ENCODE data around the gene CYBA. TPM values are rescaled to one million over a fixed set of nuclear protein-coding genes. Genes with fewer than 3 reads are reported as not detected.

Gene CYBA
- total RNA-seq, 4 donors from 2014 or later = 17.4 to 72.0 (median 38.3) TPM

DNA sequence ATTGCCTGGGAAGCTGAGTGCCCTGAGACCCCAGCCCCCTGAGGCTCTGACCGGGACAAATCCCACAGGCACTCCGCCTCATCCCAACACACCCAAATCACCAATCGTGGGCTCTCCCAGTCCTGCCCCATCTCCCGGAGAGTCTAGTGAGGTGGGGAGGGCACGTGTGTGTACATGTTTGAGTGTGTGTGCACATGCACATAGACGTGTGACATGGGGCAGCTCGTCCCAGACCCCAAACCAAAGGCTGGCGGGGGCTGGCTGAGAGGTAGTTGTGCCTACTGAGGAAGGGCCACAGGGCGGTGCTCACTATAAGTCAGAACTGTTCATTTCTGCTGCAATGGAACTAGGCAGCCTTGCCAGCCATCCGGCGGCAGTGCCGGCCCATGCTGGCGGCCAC lies 26.9 kb upstream of the CYBA start:
- no peak for DNase-seq
- no peak overlapping the region for H3K27ac ChIP-seq
- TF ChIP-seq, protein P1, sequence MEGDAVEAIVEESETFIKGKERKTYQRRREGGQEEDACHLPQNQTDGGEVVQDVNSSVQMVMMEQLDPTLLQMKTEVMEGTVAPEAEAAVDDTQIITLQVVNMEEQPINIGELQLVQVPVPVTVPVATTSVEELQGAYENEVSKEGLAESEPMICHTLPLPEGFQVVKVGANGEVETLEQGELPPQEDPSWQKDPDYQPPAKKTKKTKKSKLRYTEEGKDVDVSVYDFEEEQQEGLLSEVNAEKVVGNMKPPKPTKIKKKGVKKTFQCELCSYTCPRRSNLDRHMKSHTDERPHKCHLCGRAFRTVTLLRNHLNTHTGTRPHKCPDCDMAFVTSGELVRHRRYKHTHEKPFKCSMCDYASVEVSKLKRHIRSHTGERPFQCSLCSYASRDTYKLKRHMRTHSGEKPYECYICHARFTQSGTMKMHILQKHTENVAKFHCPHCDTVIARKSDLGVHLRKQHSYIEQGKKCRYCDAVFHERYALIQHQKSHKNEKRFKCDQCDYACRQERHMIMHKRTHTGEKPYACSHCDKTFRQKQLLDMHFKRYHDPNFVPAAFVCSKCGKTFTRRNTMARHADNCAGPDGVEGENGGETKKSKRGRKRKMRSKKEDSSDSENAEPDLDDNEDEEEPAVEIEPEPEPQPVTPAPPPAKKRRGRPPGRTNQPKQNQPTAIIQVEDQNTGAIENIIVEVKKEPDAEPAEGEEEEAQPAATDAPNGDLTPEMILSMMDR (IDR thresholded peaks at IDR 0.05) = no peak
- no peak for TF ChIP-seq POLR2A (IDR thresholded peaks at IDR 0.05)
- intact Hi-C loops (cut with DNase I; ENCODE audit: low total_unique reads) = no loop called here
- no peak overlapping the region for H3K4me3 ChIP-seq
- H3K4me1 ChIP-seq = no peaks in the 10 kb centered on the region
- no peaks in the 10 kb centered on the region for H3K9me3 ChIP-seq
- no peaks in the 10 kb centered on the region for H3K36me3 ChIP-seq
- H3K27me3 ChIP-seq = peaks cover 0 to 12% of the 10 kb centered on the region in 2 donors

- intact Hi-C loops (cut with DNase I; ENCODE audit: low total_unique reads) = no loop called here
Measured at GRCh38 chr16:88676502-88677242, 25.8 kb upstream of the CYBA start.

DNA sequence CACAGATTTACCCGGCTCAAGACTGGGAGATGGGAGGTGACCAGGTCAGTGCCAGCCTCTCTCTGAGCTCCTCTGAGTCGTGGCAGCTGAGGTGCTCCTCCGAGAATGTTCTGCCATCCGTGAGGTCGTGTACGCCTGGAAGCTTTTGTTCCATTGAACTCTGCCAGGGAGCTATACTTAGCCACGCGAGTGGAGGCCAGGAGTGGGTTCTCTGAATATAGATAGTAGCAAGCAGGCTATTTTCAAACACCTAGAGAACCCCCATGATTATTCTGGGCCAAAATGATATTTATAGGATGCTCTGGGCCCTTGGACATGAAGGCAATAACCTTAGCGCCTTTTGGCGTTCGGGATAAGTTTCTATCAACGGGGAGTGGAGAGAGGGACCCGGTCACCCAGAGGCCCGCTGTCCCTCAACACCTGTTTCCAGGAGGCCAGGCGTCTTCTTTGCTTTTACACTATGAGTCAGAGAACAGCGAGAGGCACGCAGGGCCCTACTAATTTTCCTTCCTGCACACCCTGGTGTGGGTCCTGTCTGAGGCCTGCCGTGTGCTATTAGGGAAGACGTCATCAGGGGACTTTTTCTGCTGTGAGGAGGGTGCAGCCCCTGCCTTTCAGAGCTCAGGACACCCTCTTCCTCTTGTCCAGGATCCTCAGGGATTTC lies 23.0 kb upstream of the CYBA start:
- TF ChIP-seq, protein P1 (IDR thresholded peaks at IDR 0.05) = no peak
- TF ChIP-seq POLR2A (IDR thresholded peaks at IDR 0.05) = no peak
- Histone ChIP-seq H3K9me3 (no peaks in the 10 kb centered on the region), H3K27ac (no peak overlapping the region), H3K4me3 (no peak overlapping the region), H3K27me3 (no peaks in the 10 kb centered on the region), H3K36me3 (no peaks in the 10 kb centered on the region), H3K4me1 (no peaks in the 10 kb centered on the region)
- no peak for DNase-seq
- intact Hi-C loops (cut with DNase I; ENCODE audit: low total_unique reads) = no loop called here

More at GRCh38 chr16:88676502-88677242, 25.8 kb upstream of the CYBA start:
- DNase-seq = no peak
- Histone ChIP-seq H3K27ac (no peak overlapping the region), H3K4me1 (no peaks in the 10 kb centered on the region), H3K36me3 (no peaks in the 10 kb centered on the region), H3K4me3 (no peak overlapping the region), H3K9me3 (no peaks in the 10 kb centered on the region), H3K27me3 (peaks cover 0 to 6% of the 10 kb centered on the region in 2 donors)
- TF ChIP-seq, protein P1 (IDR thresholded peaks at IDR 0.05) = no peak
- no peak for TF ChIP-seq POLR2A (IDR thresholded peaks at IDR 0.05)

GRCh38 chr16:88672776-88673175 lies 21.9 kb upstream of the CYBA start:
- intact Hi-C loops (cut with DNase I; ENCODE audit: low total_unique reads) = no loop called here
- Histone ChIP-seq H3K4me3 (no peak overlapping the region), H3K27me3 (no peaks in the 10 kb centered on the region), H3K9me3 (no peaks in the 10 kb centered on the region), H3K36me3 (no peaks in the 10 kb centered on the region), H3K27ac (no peak overlapping the region), H3K4me1 (no peaks in the 10 kb centered on the region)
- no peak for TF ChIP-seq POLR2A (IDR thresholded peaks at IDR 0.05)
- TF ChIP-seq, protein P1 (IDR thresholded peaks at IDR 0.05) = no peak
- no peak for DNase-seq

DNA sequence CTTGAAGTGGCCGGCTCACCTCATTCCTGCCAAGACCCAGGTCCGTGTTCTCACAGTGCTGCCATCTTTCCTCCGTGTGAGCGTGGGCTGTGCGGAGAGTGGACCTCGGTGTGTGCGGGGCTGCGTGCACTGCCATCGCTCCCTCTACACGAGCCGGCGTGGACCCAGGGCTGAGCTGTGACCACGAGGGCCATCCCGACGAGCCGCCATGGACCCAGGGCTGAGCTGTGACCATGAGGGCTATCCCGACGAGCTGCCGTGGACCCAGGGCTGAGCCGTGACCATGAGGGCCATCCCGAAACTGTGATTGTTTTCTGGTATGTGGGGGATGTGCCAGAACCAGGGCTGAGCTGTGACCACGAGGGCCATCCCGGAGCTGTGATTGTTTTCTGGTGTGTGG lies 21.0 kb upstream of the CYBA start:
- H3K36me3 ChIP-seq = no peaks in the 10 kb centered on the region
- H3K27me3 ChIP-seq = no peaks in the 10 kb centered on the region
- no peak overlapping the region for H3K27ac ChIP-seq
- intact Hi-C loops (cut with DNase I; ENCODE audit: low total_unique reads) = no loop called here
- H3K4me1 ChIP-seq = no peaks in the 10 kb centered on the region
- TF ChIP-seq POLR2A (IDR thresholded peaks at IDR 0.05) = no peak
- no peak for DNase-seq
- H3K4me3 ChIP-seq = no peak overlapping the region
- no peaks in the 10 kb centered on the region for H3K9me3 ChIP-seq

All from uterus (tissue), 4 donors.